ENCODE measurements around the gene PODXL2. TPM values are rescaled to one million over a fixed set of nuclear protein-coding genes. Genes with fewer than 3 reads are reported as not detected.

Gene PODXL2
- total and polyA plus RNA-seq, 2 experiments from 2014 or later = 18.4 to 57.6 TPM

DNA sequence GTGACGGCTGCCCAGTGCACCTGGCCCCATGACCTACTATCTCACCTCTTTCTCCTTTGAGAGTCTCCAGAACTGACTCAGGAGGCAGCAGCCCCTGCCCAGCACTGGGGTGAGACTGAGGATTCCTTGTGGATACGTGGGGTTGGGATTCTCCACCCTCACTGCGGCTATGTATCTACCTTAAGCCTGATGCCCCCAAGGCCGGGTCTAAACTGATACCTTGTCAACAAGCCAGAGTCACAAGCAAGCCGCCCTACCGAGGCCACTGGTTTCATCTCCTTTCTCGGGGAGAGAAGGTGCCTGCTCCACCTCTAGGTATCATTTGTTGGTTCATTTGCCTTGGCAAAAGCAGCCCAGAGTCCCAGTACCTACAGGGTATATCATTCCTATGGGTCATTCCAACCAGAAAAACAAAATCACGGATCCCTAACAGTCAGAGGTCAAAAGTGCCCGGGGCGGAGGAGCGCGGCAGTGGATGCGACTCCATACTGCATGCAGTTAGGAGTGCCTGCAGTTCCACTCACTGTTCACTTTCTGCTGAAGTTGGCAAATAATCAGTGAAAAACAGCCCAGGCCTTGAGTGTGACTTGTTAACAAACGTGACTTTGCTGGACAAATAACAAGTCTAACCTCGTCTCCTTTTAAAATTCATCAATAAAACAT lies 91.3 kb downstream of the PODXL2 start:
- no peak overlapping the region for H3K4me3 Mint-ChIP-seq
- Histone ChIP-seq H3K4me2 (no peak overlapping the region), H3K27ac (ENCODE audit: low read depth) (no peak overlapping the region), H3K79me2 (replicated peaks; ENCODE audit: insufficient read depth) (no peaks in the 10 kb centered on the region), H2AFZ (no peak overlapping the region), H3K4me3 (no peak overlapping the region), H3F3A (replicated peaks; ENCODE audit: low read depth) (no peaks in the 10 kb centered on the region), H3K27me3 (ENCODE audit: insufficient read depth) (no peaks in the 10 kb centered on the region), H3K4me1 (ENCODE audit: insufficient read depth) (peaks cover 3% of the 10 kb centered on the region; the same call in 1 of the 2 replicates), H3K36me3 (ENCODE audit: insufficient read depth) (no peaks in the 10 kb centered on the region), H3K9me2 (ENCODE audit: insufficient read depth) (0 out of 2 replicates have a peak, but pooled peaks cover 7% of the 10 kb centered on the region), H4K20me1 (replicated peaks; ENCODE audit: insufficient read depth) (no peaks in the 10 kb centered on the region)
- H3K4me1 Mint-ChIP-seq = peaks cover 23% of the 10 kb centered on the region
- DNase-seq (ENCODE audit: low spot score) (no peak), ATAC-seq (no peak)
- no peak for TF ChIP-seq EZH2phosphoT487 (IDR thresholded peaks at IDR 0.05; ENCODE audit: unreplicated experiment)
- no peak for TF ChIP-seq ZNF331 (CRISPR knock-in tag; IDR thresholded peaks at IDR 0.05; ENCODE audit: low read depth)
- no peak for TF ChIP-seq CREB1 (CRISPR knock-in tag; IDR thresholded peaks at IDR 0.05; ENCODE audit: low read depth)
- TF ChIP-seq STAT1 (IDR thresholded peaks at IDR 0.05; ENCODE audit: unreplicated experiment) = no peak
- TF ChIP-seq POLR2AphosphoS5 (IDR thresholded peaks at IDR 0.05; ENCODE audit: low read depth) = no peak
- TF ChIP-seq JUNB (IDR thresholded peaks at IDR 0.05; ENCODE audit: unreplicated experiment) = no peak
- TF ChIP-seq, protein P1, sequence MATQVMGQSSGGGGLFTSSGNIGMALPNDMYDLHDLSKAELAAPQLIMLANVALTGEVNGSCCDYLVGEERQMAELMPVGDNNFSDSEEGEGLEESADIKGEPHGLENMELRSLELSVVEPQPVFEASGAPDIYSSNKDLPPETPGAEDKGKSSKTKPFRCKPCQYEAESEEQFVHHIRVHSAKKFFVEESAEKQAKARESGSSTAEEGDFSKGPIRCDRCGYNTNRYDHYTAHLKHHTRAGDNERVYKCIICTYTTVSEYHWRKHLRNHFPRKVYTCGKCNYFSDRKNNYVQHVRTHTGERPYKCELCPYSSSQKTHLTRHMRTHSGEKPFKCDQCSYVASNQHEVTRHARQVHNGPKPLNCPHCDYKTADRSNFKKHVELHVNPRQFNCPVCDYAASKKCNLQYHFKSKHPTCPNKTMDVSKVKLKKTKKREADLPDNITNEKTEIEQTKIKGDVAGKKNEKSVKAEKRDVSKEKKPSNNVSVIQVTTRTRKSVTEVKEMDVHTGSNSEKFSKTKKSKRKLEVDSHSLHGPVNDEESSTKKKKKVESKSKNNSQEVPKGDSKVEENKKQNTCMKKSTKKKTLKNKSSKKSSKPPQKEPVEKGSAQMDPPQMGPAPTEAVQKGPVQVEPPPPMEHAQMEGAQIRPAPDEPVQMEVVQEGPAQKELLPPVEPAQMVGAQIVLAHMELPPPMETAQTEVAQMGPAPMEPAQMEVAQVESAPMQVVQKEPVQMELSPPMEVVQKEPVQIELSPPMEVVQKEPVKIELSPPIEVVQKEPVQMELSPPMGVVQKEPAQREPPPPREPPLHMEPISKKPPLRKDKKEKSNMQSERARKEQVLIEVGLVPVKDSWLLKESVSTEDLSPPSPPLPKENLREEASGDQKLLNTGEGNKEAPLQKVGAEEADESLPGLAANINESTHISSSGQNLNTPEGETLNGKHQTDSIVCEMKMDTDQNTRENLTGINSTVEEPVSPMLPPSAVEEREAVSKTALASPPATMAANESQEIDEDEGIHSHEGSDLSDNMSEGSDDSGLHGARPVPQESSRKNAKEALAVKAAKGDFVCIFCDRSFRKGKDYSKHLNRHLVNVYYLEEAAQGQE (IDR thresholded peaks at IDR 0.05; ENCODE audit: unreplicated experiment) = no peak
- no peak for TF ChIP-seq NANOG (IDR thresholded peaks at IDR 0.05; ENCODE audit: borderline replicate concordance)
- no peak for TF ChIP-seq ZNF114 (CRISPR knock-in tag; IDR thresholded peaks at IDR 0.05)
- TF ChIP-seq, protein P2, sequence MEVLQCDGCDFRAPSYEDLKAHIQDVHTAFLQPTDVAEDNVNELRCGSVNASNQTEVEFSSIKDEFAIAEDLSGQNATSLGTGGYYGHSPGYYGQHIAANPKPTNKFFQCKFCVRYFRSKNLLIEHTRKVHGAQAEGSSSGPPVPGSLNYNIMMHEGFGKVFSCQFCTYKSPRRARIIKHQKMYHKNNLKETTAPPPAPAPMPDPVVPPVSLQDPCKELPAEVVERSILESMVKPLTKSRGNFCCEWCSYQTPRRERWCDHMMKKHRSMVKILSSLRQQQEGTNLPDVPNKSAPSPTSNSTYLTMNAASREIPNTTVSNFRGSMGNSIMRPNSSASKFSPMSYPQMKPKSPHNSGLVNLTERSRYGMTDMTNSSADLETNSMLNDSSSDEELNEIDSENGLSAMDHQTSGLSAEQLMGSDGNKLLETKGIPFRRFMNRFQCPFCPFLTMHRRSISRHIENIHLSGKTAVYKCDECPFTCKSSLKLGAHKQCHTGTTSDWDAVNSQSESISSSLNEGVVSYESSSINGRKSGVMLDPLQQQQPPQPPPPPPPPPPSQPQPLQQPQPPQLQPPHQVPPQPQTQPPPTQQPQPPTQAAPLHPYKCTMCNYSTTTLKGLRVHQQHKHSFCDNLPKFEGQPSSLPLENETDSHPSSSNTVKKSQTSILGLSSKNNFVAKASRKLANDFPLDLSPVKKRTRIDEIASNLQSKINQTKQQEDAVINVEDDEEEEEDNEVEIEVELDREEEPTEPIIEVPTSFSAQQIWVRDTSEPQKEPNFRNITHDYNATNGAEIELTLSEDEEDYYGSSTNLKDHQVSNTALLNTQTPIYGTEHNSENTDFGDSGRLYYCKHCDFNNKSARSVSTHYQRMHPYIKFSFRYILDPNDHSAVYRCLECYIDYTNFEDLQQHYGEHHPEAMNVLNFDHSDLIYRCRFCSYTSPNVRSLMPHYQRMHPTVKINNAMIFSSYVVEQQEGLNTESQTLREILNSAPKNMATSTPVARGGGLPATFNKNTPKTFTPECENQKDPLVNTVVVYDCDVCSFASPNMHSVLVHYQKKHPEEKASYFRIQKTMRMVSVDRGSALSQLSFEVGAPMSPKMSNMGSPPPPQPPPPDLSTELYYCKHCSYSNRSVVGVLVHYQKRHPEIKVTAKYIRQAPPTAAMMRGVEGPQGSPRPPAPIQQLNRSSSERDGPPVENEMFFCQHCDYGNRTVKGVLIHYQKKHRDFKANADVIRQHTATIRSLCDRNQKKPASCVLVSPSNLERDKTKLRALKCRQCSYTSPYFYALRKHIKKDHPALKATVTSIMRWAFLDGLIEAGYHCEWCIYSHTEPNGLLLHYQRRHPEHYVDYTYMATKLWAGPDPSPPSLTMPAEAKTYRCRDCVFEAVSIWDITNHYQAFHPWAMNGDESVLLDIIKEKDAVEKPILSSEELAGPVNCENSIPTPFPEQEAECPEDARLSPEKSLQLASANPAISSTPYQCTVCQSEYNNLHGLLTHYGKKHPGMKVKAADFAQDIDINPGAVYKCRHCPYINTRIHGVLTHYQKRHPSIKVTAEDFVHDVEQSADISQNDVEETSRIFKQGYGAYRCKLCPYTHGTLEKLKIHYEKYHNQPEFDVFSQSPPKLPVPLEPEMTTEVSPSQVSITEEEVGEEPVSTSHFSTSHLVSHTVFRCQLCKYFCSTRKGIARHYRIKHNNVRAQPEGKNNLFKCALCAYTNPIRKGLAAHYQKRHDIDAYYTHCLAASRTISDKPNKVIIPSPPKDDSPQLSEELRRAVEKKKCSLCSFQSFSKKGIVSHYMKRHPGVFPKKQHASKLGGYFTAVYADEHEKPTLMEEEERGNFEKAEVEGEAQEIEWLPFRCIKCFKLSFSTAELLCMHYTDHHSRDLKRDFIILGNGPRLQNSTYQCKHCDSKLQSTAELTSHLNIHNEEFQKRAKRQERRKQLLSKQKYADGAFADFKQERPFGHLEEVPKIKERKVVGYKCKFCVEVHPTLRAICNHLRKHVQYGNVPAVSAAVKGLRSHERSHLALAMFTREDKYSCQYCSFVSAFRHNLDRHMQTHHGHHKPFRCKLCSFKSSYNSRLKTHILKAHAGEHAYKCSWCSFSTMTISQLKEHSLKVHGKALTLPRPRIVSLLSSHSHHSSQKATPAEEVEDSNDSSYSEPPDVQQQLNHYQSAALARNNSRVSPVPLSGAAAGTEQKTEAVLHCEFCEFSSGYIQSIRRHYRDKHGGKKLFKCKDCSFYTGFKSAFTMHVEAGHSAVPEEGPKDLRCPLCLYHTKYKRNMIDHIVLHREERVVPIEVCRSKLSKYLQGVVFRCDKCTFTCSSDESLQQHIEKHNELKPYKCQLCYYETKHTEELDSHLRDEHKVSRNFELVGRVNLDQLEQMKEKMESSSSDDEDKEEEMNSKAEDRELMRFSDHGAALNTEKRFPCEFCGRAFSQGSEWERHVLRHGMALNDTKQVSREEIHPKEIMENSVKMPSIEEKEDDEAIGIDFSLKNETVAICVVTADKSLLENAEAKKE (CRISPR knock-in tag; IDR thresholded peaks at IDR 0.05) = no peak
- no peak for TF ChIP-seq EZH2 (IDR thresholded peaks at IDR 0.05; ENCODE audit: low read depth, unreplicated experiment)
- no peak for TF ChIP-seq ETS1 (IDR thresholded peaks at IDR 0.05)
- TF ChIP-seq, protein P3, sequence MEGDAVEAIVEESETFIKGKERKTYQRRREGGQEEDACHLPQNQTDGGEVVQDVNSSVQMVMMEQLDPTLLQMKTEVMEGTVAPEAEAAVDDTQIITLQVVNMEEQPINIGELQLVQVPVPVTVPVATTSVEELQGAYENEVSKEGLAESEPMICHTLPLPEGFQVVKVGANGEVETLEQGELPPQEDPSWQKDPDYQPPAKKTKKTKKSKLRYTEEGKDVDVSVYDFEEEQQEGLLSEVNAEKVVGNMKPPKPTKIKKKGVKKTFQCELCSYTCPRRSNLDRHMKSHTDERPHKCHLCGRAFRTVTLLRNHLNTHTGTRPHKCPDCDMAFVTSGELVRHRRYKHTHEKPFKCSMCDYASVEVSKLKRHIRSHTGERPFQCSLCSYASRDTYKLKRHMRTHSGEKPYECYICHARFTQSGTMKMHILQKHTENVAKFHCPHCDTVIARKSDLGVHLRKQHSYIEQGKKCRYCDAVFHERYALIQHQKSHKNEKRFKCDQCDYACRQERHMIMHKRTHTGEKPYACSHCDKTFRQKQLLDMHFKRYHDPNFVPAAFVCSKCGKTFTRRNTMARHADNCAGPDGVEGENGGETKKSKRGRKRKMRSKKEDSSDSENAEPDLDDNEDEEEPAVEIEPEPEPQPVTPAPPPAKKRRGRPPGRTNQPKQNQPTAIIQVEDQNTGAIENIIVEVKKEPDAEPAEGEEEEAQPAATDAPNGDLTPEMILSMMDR (conservative IDR thresholded peaks at IDR 0.05; ENCODE audit: low read depth in 2 of 2) = no peak
- peaks cover 3% of the 10 kb centered on the region; the same call in 2 of the 3 replicates for H3K9me3 Mint-ChIP-seq
- peaks cover 6% of the 10 kb centered on the region for H3K27me3 Mint-ChIP-seq (ENCODE audit: insufficient read depth, low read depth, poor library complexity)
- H3K36me3 Mint-ChIP-seq (ENCODE audit: low read depth) = no peaks in the 10 kb centered on the region
- H3K27ac Mint-ChIP-seq = no peak overlapping the region
